Measurements from ENCODE around the gene RFPL1.

GRCh38 chr22:29482253-29482652 lies 43.9 kb downstream of the RFPL1 start:
- TF ChIP-seq POLR2A (IDR thresholded peaks at IDR 0.05) (no peak), CTCF (IDR thresholded peaks at IDR 0.05) (no peak)
